ENCODE results near the gene DAD1. TPM values are rescaled to one million over a fixed set of nuclear protein-coding genes. Genes with fewer than 3 reads are reported as not detected.
A peak's percentile ranks its signal among the peaks of the same experiment; 100 is the strongest.
"Not testable (repeated sequence)": the region's sequence is repeated elsewhere in the genome, so short reads cannot be mapped to it uniquely, and the experiment has no call there.

DAD1 gene
- total and polyA plus RNA-seq, 9 donors, result 116 to 179 (median 143) TPM

GRCh38 chr14:22547313-22547947 is 41.6 kb downstream of the DAD1 start:
- no peaks in the 10 kb centered on the region for H3K36me3 ChIP-seq (ENCODE audit: control insufficient read depth, insufficient read depth, low read length)
- peaks cover 46% of the 10 kb centered on the region for H3K4me1 ChIP-seq (ENCODE audit: control insufficient read depth, insufficient read depth, low read length)
- H3K27me3 ChIP-seq (ENCODE audit: control insufficient read depth, insufficient read depth, low read length), result peaks cover 3% of the 10 kb centered on the region
- no peaks in the 10 kb centered on the region for H3K9me3 ChIP-seq (replicated peaks; ENCODE audit: control insufficient read depth, low read depth, low read length)
- no peak overlapping the region for H3K4me3 ChIP-seq (ENCODE audit: low read length)
- 73% methylated on average over 3 of the region's 9 CpGs for WGBS (ENCODE audit: insufficient coverage)
- peak overlapping the region; percentile 20 for H3K27ac ChIP-seq (ENCODE audit: low read length)
- DNase-seq, result peak; percentile 36

DNA sequence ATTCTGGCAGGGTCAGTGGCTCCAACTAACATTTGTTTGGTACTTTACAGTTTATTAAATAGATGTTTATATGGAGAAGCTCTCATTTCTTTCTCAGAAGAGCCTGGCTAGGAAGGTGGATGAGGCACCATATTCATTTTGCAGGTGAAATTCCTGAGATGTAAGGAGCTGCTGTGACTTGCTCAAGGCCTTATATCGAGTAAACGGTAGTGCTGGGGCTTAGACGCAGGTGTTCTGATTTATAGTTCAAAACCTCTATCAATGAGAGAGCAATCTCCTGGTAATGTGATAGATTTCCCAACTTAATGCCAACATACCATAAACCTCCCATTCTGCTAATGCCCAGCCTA is 42.3 kb downstream of the DAD1 start:
- peaks cover 3% of the 10 kb centered on the region for H3K27me3 ChIP-seq (ENCODE audit: control insufficient read depth, insufficient read depth, low read length)
- no peaks in the 10 kb centered on the region for H3K36me3 ChIP-seq (ENCODE audit: control insufficient read depth, insufficient read depth, low read length)
- peak overlapping the region; percentile 16 for H3K27ac ChIP-seq (ENCODE audit: low read length)
- no peak for DNase-seq
- no peak overlapping the region for H3K4me3 ChIP-seq (ENCODE audit: low read length)
- no CpG with 5 or more reads among the region's 3 CpGs for WGBS (ENCODE audit: insufficient coverage)
- H3K4me1 ChIP-seq (ENCODE audit: control insufficient read depth, insufficient read depth, low read length), result peaks cover 46% of the 10 kb centered on the region
- H3K9me3 ChIP-seq (replicated peaks; ENCODE audit: control insufficient read depth, low read depth, low read length), result no peaks in the 10 kb centered on the region

GRCh38 chr14:22545842-22546721 is 42.9 kb downstream of the DAD1 start:
- Histone ChIP-seq H3K4me3 (ENCODE audit: low read length) (no peak overlapping the region), H3K36me3 (ENCODE audit: control insufficient read depth, insufficient read depth, low read length) (no peaks in the 10 kb centered on the region), H3K4me1 (ENCODE audit: control insufficient read depth, insufficient read depth, low read length) (peaks cover 45% of the 10 kb centered on the region), H3K9me3 (replicated peaks; ENCODE audit: control insufficient read depth, low read depth, low read length) (no peaks in the 10 kb centered on the region), H3K27me3 (ENCODE audit: control insufficient read depth, insufficient read depth, low read length) (peaks cover 3% of the 10 kb centered on the region), H3K27ac (ENCODE audit: low read length) (peak overlapping the region; percentile 16)
- peak; percentile 58 for DNase-seq
- no CpG with 5 or more reads among the region's 9 CpGs for WGBS (ENCODE audit: insufficient coverage)

- peaks cover 3% of the 10 kb centered on the region for H3K27me3 ChIP-seq (ENCODE audit: control insufficient read depth, insufficient read depth, low read length)
- no peak for DNase-seq
- no peaks in the 10 kb centered on the region for H3K36me3 ChIP-seq (ENCODE audit: control insufficient read depth, insufficient read depth, low read length)
- peaks cover 33% of the 10 kb centered on the region for H3K4me1 ChIP-seq (ENCODE audit: control insufficient read depth, insufficient read depth, low read length)
- WGBS (ENCODE audit: insufficient coverage), result 47% methylated on average over 5 of the region's 8 CpGs
- no peak overlapping the region for H3K4me3 ChIP-seq (ENCODE audit: low read length)
- H3K27ac ChIP-seq (ENCODE audit: low read length), result no peak overlapping the region
- no peaks in the 10 kb centered on the region for H3K9me3 ChIP-seq (replicated peaks; ENCODE audit: control insufficient read depth, low read depth, low read length)
These were observed 44.1 kb downstream of the DAD1 start for GRCh38 chr14:22544881-22545420.

DNA sequence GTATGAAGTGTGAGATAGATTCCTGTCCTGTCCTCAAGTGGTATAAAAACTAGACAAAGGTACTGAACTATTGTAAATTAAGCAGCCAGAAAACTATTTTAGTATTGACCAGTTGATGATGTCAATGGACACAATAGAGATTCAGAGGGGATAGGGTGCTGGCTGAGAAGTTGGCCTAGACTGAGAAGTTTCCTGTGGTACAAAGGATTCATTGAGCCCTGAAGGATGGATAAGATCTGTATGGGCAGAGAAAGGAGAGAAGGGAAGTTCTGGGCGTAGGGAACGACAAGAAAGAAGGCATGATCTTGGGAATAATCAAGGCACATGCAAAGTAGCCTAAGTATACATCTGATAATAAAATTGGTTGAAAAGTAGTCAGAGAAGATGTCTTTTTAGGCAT is 44.6 kb downstream of the DAD1 start:
- Histone ChIP-seq H3K36me3 (ENCODE audit: control insufficient read depth, insufficient read depth, low read length) (no peaks in the 10 kb centered on the region), H3K9me3 (replicated peaks; ENCODE audit: control insufficient read depth, low read depth, low read length) (no peaks in the 10 kb centered on the region), H3K4me3 (ENCODE audit: low read length) (no peak overlapping the region), H3K4me1 (ENCODE audit: control insufficient read depth, insufficient read depth, low read length) (peaks cover 29% of the 10 kb centered on the region), H3K27ac (ENCODE audit: low read length) (no peak overlapping the region), H3K27me3 (ENCODE audit: control insufficient read depth, insufficient read depth, low read length) (peaks cover 3% of the 10 kb centered on the region)
- 82% methylated on average over 2 of the region's 2 CpGs for WGBS (ENCODE audit: insufficient coverage)
- no peak for DNase-seq

GRCh38 chr14:22543570-22544357 is 45.3 kb downstream of the DAD1 start:
- H3K27ac ChIP-seq (ENCODE audit: low read length); H3K27me3 ChIP-seq (ENCODE audit: control insufficient read depth, insufficient read depth, low read length); H3K4me3 ChIP-seq (ENCODE audit: low read length); H3K36me3 ChIP-seq (ENCODE audit: control insufficient read depth, insufficient read depth, low read length); DNase-seq; H3K9me3 ChIP-seq (replicated peaks; ENCODE audit: control insufficient read depth, low read depth, low read length): not testable (repeated sequence)
- WGBS (ENCODE audit: insufficient coverage), result 100% methylated on average over 1 of the region's 13 CpGs
- peaks cover 26% of the 10 kb centered on the region for H3K4me1 ChIP-seq (ENCODE audit: control insufficient read depth, insufficient read depth, low read length)

DNA sequence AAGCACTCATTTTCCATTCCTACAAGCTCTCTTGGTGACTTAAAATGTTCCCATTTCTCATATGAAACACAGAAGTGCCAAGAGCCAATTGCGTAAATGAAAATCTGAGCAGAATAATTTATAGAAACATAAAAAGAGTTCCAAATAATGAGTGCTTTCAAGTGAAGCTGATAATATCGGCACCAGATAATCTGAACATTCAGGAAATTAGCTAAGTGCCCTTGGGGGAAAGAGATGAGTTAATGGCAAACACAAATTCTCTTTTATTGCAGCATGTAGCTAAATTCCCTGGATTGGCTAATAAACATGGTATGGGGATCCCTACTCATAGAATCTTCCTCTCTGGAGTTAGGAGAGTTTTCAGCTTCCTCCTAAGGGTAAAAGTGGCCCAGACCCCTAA is 46.7 kb downstream of the DAD1 start:
- WGBS (ENCODE audit: insufficient coverage), result no CpG with 5 or more reads among the region's 2 CpGs
- Histone ChIP-seq H3K27me3 (ENCODE audit: control insufficient read depth, insufficient read depth, low read length) (peaks cover 3% of the 10 kb centered on the region), H3K4me3 (ENCODE audit: low read length) (no peak overlapping the region), H3K27ac (ENCODE audit: low read length) (no peak overlapping the region), H3K4me1 (ENCODE audit: control insufficient read depth, insufficient read depth, low read length) (peaks cover 15% of the 10 kb centered on the region), H3K36me3 (ENCODE audit: control insufficient read depth, insufficient read depth, low read length) (no peaks in the 10 kb centered on the region), H3K9me3 (replicated peaks; ENCODE audit: control insufficient read depth, low read depth, low read length) (no peaks in the 10 kb centered on the region)
- no peak for DNase-seq

- WGBS (ENCODE audit: insufficient coverage), result 83% methylated on average over 5 of the region's 5 CpGs
- no peak overlapping the region for H3K4me3 ChIP-seq (ENCODE audit: low read length)
- no peak overlapping the region for H3K27ac ChIP-seq (ENCODE audit: low read length)
- no peaks in the 10 kb centered on the region for H3K9me3 ChIP-seq (replicated peaks; ENCODE audit: control insufficient read depth, low read depth, low read length)
- H3K36me3 ChIP-seq (ENCODE audit: control insufficient read depth, insufficient read depth, low read length), result no peaks in the 10 kb centered on the region
- DNase-seq, result no peak
- peaks cover 3% of the 10 kb centered on the region for H3K27me3 ChIP-seq (ENCODE audit: control insufficient read depth, insufficient read depth, low read length)
- peaks cover 9% of the 10 kb centered on the region for H3K4me1 ChIP-seq (ENCODE audit: control insufficient read depth, insufficient read depth, low read length)
These were observed 47.3 kb downstream of the DAD1 start for GRCh38 chr14:22541721-22542120.

GRCh38 chr14:22540811-22541360 is 48.1 kb downstream of the DAD1 start:
- Histone ChIP-seq H3K27ac (ENCODE audit: low read length) (no peak overlapping the region), H3K4me3 (ENCODE audit: low read length) (no peak overlapping the region)

More at GRCh38 chr14:22540811-22541360, 48.1 kb downstream of the DAD1 start:
- peaks cover 1% of the 10 kb centered on the region for H3K27me3 ChIP-seq (ENCODE audit: control insufficient read depth, insufficient read depth, low read length)
- no peak for DNase-seq
- H3K36me3 ChIP-seq (ENCODE audit: control insufficient read depth, insufficient read depth, low read length), result no peaks in the 10 kb centered on the region
- 90% methylated on average over 1 of the region's 4 CpGs for WGBS (ENCODE audit: insufficient coverage)
- no peaks in the 10 kb centered on the region for H3K9me3 ChIP-seq (replicated peaks; ENCODE audit: control insufficient read depth, low read depth, low read length)
- H3K4me1 ChIP-seq (ENCODE audit: control insufficient read depth, insufficient read depth, low read length), result peaks cover 2% of the 10 kb centered on the region

All from muscle of leg (tissue), 11 donors.